ENCODE data around the gene PLXNA4.

PLXNA4 gene

DNA sequence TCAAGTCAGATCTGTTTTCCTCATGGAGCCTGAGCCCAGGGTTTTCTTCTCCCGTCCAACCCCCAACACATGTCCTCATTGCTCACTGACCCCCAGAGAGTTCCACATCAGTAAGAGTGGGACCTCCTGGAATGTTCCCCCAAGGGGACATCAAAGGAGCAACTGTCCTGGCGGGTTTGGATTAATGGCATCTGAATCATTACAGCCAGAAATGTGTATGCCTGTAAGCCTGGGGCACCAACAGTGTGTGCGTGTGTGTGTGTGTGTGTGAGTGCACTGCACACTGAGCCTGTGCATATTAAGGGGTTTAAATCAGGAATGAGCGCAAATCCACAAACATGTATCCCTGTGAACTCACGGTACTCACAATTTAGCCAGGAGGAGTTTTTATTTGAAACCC, 222.3 kb downstream of the PLXNA4 start:
- DNase-seq (ENCODE audit: low read depth), result no peak

DNA sequence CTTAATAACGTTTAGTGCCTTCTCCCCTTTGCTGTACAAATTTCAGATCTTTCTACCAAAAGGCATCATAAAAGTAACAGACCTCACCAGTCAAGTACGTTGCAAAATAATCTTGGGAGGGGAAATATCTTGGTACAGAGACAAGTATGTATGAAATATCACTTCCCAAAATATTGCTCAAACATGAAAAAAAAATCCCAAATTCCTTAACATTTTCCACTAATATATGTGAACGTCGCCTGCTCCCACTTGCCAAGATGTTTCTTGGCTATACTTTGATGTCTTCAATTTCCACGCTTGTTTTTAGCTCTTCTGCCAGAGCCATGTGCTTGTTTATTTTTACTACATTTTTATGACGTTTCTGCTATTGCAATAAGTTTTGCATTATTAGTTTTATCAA, 223.5 kb downstream of the PLXNA4 start:
- DNase-seq (ENCODE audit: low read depth), result no peak

DNA sequence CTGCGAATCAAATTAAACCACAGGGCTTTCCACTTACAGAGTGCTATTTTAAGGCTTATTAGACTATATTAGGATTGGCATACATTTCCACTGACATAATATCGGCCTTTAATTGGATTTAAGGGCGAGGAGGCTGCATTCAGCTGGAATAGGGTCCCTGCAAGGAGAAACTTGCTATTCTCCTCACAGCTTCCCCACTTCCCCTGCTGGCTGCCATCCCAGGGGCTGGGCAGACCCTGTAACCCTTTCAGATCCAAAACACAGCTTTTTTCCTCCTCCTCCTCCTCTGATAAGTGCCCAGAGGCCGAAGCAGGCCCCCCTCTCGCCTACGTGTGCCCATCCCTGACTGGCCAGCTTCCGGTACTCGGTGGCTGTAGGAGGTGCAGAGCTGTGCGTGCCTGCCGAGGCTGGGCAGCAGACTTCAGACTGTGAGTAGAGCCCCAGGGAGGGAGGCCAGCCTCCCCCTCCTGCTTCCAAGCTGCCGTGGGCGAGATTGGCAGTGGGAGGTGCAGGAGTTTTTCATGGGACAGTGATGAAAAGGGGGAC, 224.2 kb downstream of the PLXNA4 start:
- DNase-seq (ENCODE audit: low read depth), result no peak

DNA sequence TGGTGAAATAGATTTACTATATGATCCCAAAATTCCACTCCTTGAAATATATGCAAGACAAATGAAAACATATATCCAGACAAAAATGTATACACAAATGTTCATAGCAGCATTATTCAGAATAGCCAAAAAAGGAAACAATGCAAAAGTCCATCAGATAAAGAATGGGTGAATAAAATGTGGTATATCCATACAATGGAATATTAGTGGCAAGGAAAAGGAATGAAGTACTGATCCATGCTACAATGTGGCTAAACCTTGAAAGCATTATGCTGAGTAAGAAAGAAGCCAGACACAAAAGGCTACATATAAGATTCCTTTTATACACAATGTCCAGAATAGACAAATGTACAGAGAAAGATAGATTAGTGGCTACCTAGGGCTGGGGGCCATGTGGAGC, 225.5 kb downstream of the PLXNA4 start:
- no peak for DNase-seq (ENCODE audit: low read depth)

DNA sequence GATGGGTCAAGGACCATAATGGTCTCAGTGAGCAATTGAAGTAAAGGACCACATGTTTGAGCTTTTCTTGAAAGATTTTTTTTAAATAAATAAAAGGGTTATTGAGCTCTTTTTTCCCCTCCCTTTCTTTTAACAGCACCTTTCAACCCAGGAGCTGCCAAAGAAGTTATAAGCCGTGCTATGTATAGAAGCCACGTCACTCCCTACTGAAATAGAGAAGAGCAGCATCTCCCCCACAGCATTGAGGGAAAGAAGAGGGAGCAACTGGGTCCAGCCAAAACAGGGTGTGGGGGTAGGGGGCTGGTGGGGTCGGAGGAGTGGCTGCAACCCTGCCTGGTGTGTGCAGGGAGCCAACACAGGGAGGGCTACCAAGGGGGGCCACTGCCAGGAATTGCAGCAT, 227.2 kb downstream of the PLXNA4 start:
- no peak for DNase-seq (ENCODE audit: low read depth)

DNA sequence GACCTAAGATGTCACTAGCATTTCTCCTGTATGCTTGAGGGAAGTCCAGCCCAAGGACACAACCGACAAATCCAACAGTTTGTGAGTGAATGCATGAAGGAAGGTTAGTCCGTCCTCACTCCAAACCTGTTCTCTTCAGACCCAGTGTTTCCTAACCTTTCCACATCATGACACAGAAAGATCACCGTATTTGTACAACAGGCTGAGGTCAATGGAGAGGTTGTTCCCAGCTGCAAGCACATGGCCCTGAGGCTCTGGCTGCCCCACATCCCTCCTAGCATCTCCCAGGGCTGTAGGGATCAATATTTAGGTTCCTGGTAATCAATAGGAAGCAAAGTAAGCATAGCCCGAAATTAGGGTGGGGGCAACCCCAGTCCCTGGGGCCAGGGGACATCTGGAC, 227.9 kb downstream of the PLXNA4 start:
- no peak for DNase-seq (ENCODE audit: low read depth)

DNA sequence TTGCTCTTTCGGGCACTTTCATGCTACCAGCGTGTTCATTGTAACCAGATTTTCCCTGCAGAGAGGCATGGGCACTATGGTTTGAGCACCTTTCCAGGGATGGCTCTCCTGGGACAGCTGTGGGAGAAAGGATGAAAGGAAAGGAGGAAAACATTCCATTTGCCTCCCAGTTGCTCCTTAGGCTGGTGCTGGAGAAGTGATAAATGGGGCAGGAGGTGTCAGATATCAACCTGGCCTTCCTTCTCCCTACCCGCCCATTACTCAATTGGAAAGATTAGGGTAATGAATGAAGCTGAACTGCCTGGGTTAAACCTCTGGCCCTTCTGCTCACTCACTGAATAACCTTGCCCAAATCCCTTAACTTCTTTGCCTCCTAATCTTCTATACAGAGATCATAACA, 228.4 kb downstream of the PLXNA4 start:
- no peak for DNase-seq (ENCODE audit: low read depth)

DNA sequence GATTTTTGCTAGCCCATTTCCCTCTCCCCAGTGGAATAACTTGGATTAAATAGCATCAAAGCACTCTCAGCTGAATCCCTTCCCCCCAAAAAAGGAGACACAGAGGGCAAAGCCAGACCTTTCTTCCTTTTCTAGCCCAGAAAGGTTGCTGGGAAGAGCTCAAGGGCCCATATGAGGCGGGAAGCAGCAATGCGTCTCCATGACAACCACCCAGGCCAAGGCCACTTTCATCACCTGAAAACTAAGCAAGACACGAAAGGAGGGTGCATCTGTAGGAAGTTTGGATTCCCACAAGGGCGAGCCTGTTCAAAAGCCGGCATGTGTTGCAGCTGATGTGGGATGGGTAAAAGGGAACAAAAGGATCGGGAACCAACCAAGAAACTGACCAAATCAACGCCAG, 229.1 kb downstream of the PLXNA4 start:
- DNase-seq (ENCODE audit: low read depth), result no peak

DNA sequence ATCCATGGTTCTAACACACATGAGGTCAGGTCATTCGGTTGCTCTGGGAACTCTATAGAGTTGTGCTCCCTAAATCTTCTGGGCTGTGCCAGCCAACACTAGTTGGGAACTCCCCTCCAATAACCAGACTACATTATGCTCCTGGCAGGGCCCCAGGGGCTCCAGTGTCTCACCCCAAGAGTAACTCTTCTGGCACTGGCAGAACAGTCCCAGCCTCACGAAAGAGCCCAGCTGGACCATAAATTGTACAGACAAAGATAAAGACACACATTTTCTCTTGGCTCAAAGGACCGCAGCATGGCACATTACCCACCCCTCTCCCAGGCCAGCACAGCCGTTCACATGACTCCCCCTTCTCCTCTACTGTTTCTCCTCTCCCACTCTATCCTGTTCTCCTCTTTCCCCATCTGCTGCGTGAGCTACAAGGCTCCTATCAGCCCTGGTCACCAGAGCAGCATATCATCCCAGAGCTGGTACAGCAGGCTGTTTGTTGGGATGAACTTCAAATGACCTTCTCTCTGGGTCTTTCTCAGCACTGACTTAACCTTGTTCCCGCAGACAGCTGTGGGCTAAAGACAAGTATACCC, 230.6 kb downstream of the PLXNA4 start:
- DNase-seq (ENCODE audit: low read depth), result no peak

DNA sequence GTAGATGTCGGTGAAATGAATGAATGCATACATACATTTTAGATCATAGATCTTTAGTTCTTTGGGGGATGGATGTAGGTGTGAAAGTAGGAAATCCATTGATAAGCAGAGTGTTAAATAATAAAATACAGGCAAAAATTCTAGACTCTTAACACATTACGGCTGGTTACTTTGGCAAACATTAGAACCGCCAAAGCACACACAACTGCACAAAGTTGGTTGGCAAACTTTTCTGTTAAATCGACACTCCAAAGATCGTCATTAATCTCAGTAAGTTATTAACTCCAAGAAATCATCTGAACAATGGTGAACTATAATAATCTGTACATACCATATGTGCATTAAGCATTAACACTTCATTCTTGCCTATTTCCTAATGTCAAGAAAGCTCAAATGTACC, 231.2 kb downstream of the PLXNA4 start:
- no peak for DNase-seq (ENCODE audit: low read depth)

DNA sequence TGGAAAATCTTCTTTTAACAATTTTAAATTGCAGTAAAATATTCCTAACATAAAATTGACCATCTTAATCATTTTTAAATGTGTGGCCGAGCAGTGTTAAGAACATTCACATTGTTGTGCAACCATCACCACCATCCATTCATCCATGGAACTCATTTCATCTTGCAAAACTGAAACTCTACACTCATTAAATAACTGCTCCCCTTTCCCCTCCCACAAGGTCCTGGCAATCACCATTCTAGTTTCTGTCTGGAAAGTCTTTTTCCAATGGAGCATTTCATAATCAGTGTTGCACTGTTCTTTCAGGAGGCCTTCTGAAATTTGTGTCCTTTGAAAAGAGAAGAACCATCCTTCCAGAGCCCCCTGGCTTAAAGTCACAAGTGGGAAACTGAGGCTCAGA, 233.1 kb downstream of the PLXNA4 start:
- no peak for DNase-seq (ENCODE audit: low read depth)

DNA sequence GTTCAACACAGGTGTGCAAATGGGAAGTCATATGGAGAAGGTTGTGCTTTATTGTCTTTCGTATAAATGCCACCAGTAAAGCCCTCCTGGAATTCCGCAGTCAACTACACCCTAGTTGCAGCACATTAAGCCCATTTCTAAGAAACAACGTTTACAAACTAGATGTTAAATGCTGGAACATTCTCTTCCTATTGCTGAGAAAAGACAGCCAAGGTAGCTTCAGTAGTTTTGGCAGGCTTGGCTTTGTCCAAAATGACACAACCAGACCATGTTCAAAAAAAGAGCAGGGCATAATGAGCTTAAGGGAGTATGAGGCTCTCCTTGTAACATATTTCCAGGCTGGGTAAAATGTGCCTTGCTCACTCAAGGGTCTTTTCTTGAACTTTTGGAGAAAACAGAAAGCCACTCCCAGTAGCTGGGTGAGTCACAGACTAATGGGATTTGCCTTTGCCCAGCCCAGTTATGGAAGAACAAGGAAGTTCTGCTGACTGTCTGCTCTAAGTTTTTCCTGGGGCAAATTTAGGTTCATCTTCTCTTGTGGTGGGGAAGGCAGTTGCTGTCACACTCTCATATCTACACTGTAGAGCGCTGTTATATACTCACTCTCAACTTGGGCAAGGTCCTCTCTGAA, 238.7 kb downstream of the PLXNA4 start:
- no peak for DNase-seq (ENCODE audit: low read depth)

DNA sequence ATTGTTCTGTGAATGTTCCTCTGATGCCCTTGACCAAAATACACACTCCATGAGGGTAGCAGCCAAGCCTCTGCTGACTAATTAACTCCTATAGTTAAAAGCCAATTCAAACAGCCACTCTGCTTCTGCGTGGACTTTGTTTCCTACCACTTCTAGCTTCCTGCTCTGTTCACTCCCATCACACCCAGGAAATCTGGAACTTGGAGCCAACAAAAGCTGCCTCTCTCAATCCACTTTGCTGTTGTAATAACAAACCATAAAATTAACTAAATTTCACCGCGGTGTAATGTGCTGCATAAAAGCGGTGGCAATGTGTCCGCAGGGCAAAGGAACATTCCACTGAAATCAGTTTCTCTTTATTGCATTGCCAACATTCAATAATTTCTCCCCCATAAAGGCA, 239.5 kb downstream of the PLXNA4 start:
- DNase-seq (ENCODE audit: low read depth), result no peak

DNA sequence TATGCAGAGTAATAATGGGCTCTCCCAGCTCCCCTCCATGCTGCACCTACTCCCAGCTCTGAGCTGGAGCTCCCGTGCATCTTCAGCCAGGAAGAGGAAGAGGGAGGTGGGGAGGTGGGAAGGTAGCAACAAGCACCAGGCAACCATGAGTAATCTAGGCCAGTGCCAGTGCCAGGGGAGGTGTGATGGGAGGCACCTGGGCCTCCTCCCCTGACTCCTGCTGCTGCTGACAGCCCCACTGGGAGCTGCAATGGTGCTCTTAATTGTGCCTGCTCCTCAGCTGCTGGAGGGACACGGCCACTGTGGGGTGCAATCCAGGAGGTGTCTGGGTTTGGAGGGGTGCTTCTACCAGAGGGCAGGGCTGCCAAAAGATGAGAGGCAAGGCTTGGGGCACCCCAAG, 243.0 kb downstream of the PLXNA4 start:
- no peak for DNase-seq (ENCODE audit: low read depth)

DNA sequence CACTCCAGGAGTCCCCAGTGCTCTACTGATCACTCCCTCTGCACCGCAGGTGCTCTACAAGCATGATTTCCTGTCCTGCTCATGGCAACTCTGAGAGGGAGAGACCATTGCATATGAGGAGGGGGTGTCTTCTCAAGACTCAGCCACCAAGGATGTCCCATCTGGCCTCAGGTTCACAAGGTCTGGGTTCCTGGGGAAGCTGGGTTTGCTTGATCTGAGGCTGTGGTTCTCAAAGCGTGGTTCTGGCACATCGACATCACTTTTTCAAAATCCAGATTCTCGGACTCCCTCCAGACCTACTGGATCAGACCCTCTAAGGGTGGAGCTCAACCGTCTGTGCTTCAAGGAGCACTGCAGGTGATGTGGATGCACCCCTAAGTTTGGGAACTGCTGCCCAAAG, 247.5 kb downstream of the PLXNA4 start:
- no peak for DNase-seq (ENCODE audit: low read depth)

DNA sequence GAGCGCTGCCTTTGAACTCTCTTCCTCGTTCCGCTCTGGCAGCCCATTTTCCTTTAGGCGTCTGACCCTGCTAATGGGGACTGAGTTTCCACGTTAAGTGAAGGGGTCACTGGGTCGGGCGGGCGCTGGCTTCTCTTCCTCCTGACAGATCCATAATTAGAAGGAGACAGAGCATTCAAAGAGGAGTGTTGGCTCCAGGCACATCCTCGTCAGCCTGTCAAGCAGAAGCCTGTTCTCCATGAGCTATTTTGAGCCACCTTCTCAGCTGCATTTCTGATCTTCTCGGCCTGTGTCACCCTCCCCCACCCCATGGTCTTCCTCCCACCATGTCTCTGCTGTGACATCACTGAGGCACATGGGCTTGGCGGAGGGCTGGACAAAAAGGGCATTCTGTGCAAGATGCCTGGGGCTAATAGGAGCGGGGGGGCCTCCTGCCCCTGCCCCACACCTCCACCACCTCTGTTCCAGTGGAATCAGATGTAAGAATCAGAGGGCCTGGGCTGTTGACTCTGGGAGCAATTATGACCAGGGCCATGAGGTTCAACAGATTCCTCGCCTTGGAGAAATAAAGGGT, 248.1 kb downstream of the PLXNA4 start:
- no peak for DNase-seq (ENCODE audit: low read depth)

DNA sequence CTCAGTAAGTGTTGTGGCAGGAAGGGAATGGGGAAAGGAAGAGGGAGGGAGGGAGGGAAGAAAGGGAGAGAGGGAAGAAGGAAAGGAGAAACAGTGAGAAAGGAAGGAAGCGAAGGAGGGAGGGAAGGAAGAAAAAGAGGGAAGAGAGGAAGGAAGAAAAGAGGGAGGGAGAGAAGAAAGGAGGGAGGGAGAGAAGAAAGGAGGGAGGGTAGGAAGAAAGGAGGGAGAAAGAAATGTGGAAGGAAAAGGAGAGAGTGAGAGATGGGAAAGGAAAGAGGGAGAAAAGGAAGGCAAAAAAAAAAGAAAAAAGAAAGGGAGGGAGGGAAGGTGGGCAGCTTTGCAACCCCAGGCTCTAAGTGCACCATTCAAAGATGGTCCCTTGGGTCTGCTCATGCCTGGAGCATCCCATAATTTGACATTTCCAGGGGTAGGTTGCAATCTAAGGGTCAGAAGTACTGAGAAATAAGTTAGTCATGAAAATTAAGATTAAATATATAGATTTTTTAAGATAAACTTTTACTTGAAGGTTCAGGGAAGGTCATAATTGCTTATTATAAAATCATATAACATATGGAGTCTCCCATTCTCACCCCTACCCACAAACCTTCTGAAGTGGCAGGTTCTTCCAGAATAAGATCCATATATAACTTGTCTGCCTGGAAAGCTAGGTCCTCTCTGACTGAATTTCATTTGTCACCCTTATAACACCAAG, 249.2 kb downstream of the PLXNA4 start:
- no peak for DNase-seq (ENCODE audit: low read depth)

DNA sequence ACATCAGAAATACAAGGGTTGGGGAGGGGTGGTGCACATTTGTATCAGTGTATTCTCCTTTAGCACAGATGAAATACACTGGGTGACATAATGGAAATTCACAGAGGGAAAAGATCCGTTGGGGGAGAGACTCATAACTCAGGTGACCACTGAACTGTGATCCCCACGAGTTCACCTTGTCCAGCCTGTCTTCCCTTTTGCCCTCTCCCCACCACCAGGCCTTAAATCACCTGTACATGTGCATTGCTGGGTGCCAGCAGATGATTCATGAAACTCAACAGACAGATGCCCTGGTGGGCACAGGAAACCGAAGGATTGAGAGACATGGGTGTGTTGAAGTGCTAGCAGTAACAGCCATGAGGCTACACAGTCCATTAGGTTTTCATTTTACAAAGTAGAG, 253.3 kb downstream of the PLXNA4 start:
- no peak for DNase-seq (ENCODE audit: low read depth)

DNA sequence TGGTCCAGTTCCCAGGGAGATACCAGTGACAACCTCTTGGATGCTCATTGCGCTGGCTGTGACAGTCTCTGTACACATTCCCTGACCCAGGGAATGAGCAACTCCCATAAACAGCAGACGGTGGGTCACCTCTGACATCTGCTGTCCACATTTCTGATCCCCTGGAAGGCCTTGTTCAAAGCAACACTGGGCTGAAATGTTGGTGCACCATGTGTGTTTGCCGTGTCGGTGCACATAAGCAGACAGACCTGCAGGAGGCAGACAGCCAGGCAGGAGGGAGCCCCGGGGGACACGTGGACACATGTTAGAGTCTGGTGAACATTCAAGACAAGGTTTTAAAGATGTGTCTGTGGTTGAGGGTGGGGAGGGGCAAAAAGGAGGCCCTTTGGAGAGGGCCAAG, 254.9 kb downstream of the PLXNA4 start:
- DNase-seq (ENCODE audit: low read depth), result no peak

DNA sequence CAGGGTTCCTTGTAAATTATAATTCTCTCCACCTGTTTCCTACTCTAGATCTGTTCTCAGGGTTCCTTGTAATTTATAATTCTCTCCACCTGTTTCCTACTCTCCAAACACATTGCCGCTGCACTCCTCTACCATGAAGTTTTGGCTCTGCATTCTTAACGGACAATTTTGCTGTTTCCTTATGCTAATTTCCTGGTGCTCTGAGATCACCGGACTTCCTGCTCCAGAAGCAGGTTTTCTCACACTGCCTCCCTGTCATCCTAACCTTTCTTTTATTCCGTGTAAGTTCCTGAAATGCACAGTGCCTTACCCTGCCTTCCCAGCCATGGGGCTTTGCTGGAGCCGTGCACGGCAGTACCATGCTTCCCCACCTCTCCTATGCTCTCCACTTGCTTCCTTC, 256.8 kb downstream of the PLXNA4 start:
- no peak for DNase-seq (ENCODE audit: low read depth)

DNA sequence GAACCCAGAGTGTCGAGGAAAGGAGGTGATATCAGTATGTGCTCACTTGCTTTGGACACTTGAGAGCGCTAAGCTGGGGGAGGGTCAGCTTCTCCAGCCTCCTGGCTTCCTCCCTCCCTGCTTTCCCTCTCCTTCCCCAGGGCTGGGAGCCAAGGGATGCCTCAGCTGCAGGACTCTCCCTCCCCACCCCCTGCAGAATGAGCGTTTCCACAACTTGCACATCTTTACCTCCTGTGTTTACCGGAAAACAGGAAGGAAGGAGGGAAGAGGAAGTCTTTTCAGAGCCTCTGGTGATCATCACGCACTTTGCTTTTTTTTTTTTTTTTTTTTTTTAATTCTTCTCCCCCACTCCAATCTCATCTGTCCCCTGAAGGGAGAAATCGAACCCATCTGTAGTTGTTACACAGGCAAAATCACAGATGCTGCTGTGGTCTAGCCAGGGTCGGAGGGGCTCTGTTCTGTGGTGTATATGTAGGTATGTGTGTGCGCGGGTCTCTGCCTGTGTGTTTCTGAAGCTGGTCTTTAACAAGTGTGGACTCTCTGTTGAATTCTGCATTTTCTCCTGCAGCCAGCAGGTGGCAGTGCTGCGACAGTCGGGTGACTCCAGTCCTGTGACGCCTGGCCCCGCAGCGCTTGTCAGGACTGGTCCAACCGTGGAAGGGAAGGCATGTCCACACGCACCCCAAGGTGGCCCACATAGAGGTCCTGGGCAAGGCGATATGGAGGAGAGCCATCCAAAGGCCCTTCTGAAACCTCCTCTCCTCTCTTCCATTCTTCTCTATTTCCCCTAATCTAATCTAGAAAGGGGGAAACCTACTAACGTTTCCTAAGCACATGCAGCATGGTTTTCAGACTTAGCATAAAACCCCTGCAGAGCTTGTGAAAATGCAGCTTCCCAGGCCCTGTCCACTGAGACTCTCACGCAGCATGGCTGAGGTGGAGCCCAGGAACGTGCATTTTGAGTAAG, 257.6 kb downstream of the PLXNA4 start:
- peak; percentile 69 for DNase-seq (ENCODE audit: low read depth)
